ENCODE data around the gene RNH1.
"Not testable (repeated sequence)": the region's sequence is repeated elsewhere in the genome, so short reads cannot be mapped to it uniquely, and the experiment has no call there.

Gene RNH1

GRCh38 chr11:473962-474785, 32.9 kb downstream of the RNH1 start:
- DNase-seq, result no peak

- no peak for DNase-seq
These were observed 33.6 kb downstream of the RNH1 start for GRCh38 chr11:473415-473814.

- DNase-seq, result no peak
These were observed 34.2 kb downstream of the RNH1 start for GRCh38 chr11:472816-473215.

GRCh38 chr11:472272-472671, 34.8 kb downstream of the RNH1 start:
- DNase-seq, result no peak

- DNase-seq, result no peak
These were observed 35.4 kb downstream of the RNH1 start for GRCh38 chr11:471468-472145.

- no peak for DNase-seq
These were observed 37.1 kb downstream of the RNH1 start for GRCh38 chr11:469684-470560.

GRCh38 chr11:469026-469683, 37.9 kb downstream of the RNH1 start:
- DNase-seq, result not testable (repeated sequence)

- DNase-seq, result no peak
These were observed 38.5 kb downstream of the RNH1 start for GRCh38 chr11:468493-468892.

GRCh38 chr11:468036-468435, 39.0 kb downstream of the RNH1 start:
- no peak for DNase-seq

- no peak for DNase-seq
These were observed 41.0 kb downstream of the RNH1 start for GRCh38 chr11:465896-466530.

GRCh38 chr11:464316-464715, 42.7 kb downstream of the RNH1 start:
- no peak for DNase-seq

GRCh38 chr11:462107-462890, 44.7 kb downstream of the RNH1 start:
- DNase-seq, result no peak

- DNase-seq, result no peak
These were observed 45.4 kb downstream of the RNH1 start for GRCh38 chr11:461626-462025.

GRCh38 chr11:460331-461199, 46.5 kb downstream of the RNH1 start:
- DNase-seq, result no peak

GRCh38 chr11:459511-460220, 47.4 kb downstream of the RNH1 start:
- DNase-seq, result no peak

- DNase-seq, result no peak
These were observed 49.8 kb downstream of the RNH1 start for GRCh38 chr11:457111-457760.

- no peak for DNase-seq
These were observed 50.5 kb downstream of the RNH1 start for GRCh38 chr11:456533-456932.

- no peak for DNase-seq
These were observed 51.4 kb downstream of the RNH1 start for GRCh38 chr11:455566-456147.
